GM23338 (cell line): ENCODE data around the gene ZNF254.

ENCODE experiments used
- CREB1 ChIP-seq: fragments of 250-450 bp; sonication (Bioruptor Pico); IDR thresholded peaks from 2 replicates; pipeline ENCODE4 v1.5.0; 2020; ENCODE audit warnings: low read depth, mild to moderate bottlenecking, moderate library complexity
- CTCF ChIP-seq, 2 experiments: fragments of 200-600 bp in 1 of 2; sonication (generic) in 1 of 2; conservative IDR thresholded peaks; 2 replicates each; pipeline versions ENCODE4 v1.5.1 to v1.6.1; 2016 to 2017; ENCODE audit warnings: antibody characterized with exemption in 2 of 2, low read depth in 2 of 2, mild to moderate bottlenecking in 2 of 2, moderate library complexity in 1 of 2
- ETS1 ChIP-seq: IDR thresholded peaks from 2 replicates; pipeline ENCODE4 v1.6.1; 2016; ENCODE audit warnings: antibody characterized with exemption
- EZH2 ChIP-seq: fragments of 200-600 bp; sonication (generic); IDR thresholded peaks from one replicate; pipeline ENCODE4 v1.8.0; 2017; ENCODE audit warnings: antibody characterized with exemption, mild to moderate bottlenecking, low read depth; ENCODE audit not compliant: unreplicated experiment
- EZH2phosphoT487 ChIP-seq: fragments of 200-600 bp; sonication (generic); IDR thresholded peaks from one replicate; pipeline ENCODE4 v1.8.1; 2018; ENCODE audit warnings: antibody characterized with exemption; ENCODE audit not compliant: unreplicated experiment
- JUNB ChIP-seq: IDR thresholded peaks from one replicate; pipeline ENCODE4 v1.6.1; 2016; ENCODE audit warnings: antibody characterized with exemption; ENCODE audit not compliant: unreplicated experiment
- NANOG ChIP-seq: IDR thresholded peaks from 2 replicates; pipeline ENCODE4 v1.6.1; 2016; ENCODE audit warnings: antibody characterized with exemption, borderline replicate concordance
- POLR2AphosphoS5 ChIP-seq: IDR thresholded peaks from 2 replicates; pipeline ENCODE4 v1.6.1; 2016; ENCODE audit warnings: antibody characterized with exemption, low read depth
- STAT1 ChIP-seq: IDR thresholded peaks from one replicate; pipeline ENCODE4 v1.6.1; 2016; ENCODE audit warnings: antibody characterized with exemption; ENCODE audit not compliant: unreplicated experiment
- ZNF114 ChIP-seq: fragments of 250-450 bp; sonication (Bioruptor Pico); IDR thresholded peaks from 2 replicates; pipeline ENCODE4 v1.5.0; 2020; ENCODE audit warnings: mild to moderate bottlenecking, moderate library complexity
- ZNF331 ChIP-seq: fragments of 250-450 bp; sonication (Bioruptor Pico); IDR thresholded peaks from 2 replicates; pipeline ENCODE4 v1.5.0; 2020; ENCODE audit warnings: low read depth, mild to moderate bottlenecking, moderate library complexity
- TF ChIP-seq, protein P1 (sequence below): IDR thresholded peaks from one replicate; pipeline ENCODE4 v1.6.1; 2018; ENCODE audit warnings: antibody characterized with exemption; ENCODE audit not compliant: unreplicated experiment

DNA sequence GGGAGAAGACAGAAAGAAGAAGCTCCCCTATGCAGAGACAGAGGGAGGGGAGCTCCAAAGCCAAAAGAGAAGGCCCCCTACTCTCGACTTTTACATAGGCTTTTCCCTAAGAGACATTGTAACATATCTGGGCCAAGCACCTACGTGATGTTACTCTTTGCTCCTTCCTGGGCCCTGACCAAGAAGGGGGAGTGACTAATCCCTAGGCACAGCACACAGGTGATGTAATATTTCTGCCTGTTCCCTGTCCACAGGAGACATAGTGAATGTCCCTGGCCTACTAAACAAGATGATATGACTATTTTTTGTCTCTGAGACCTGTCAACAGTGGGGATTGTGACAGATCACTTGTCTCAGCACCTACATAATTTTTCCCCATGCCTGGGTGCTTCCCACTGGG is 15.9 kb upstream of the ZNF254 start:
- TF ChIP-seq JUNB (no peak), POLR2AphosphoS5 (no peak), CTCF (conservative IDR thresholded peaks at IDR 0.05; ENCODE audit: low read depth in 2 of 2) (no peak), CREB1 (no peak), ZNF331 (no peak), EZH2phosphoT487 (no peak), EZH2 (no peak), STAT1 (no peak), ETS1 (no peak), ZNF114 (no peak), NANOG (no peak)
- TF ChIP-seq, protein P1, sequence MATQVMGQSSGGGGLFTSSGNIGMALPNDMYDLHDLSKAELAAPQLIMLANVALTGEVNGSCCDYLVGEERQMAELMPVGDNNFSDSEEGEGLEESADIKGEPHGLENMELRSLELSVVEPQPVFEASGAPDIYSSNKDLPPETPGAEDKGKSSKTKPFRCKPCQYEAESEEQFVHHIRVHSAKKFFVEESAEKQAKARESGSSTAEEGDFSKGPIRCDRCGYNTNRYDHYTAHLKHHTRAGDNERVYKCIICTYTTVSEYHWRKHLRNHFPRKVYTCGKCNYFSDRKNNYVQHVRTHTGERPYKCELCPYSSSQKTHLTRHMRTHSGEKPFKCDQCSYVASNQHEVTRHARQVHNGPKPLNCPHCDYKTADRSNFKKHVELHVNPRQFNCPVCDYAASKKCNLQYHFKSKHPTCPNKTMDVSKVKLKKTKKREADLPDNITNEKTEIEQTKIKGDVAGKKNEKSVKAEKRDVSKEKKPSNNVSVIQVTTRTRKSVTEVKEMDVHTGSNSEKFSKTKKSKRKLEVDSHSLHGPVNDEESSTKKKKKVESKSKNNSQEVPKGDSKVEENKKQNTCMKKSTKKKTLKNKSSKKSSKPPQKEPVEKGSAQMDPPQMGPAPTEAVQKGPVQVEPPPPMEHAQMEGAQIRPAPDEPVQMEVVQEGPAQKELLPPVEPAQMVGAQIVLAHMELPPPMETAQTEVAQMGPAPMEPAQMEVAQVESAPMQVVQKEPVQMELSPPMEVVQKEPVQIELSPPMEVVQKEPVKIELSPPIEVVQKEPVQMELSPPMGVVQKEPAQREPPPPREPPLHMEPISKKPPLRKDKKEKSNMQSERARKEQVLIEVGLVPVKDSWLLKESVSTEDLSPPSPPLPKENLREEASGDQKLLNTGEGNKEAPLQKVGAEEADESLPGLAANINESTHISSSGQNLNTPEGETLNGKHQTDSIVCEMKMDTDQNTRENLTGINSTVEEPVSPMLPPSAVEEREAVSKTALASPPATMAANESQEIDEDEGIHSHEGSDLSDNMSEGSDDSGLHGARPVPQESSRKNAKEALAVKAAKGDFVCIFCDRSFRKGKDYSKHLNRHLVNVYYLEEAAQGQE = no peak
